Measurements from ENCODE around the gene SCARF2.
"Not testable (repeated sequence)": the region's sequence is repeated elsewhere in the genome, so short reads cannot be mapped to it uniquely, and the experiment has no call there.

SCARF2 gene

DNA sequence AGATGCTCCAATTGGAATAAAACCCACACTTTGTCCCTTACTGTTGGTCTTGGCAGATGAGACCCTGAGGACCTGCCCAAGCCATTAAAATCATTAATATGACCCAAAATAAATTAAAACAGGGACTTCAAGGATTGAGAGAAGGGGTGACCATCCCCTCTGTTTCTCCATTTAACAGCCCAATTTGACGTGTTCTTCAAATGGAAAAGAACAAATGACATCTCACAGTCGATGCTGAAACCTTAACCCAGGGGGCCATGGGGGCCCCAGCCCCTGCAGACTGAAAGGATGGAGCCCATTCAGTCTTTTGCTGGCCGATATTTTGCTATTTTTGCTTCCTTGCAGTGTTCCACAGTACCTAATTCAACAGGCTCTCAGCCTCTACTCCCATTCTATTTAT, 23.2 kb downstream of the SCARF2 start:
- in situ Hi-C loops (cut with MboI; ENCODE audit: low pct_unique_long_range_greater_than_20kb, low sequenced_read_pairs, unreplicated experiment): no loop called here
- no peak for DNase-seq (ENCODE audit: low spot score)
- TF ChIP-seq, protein P1, sequence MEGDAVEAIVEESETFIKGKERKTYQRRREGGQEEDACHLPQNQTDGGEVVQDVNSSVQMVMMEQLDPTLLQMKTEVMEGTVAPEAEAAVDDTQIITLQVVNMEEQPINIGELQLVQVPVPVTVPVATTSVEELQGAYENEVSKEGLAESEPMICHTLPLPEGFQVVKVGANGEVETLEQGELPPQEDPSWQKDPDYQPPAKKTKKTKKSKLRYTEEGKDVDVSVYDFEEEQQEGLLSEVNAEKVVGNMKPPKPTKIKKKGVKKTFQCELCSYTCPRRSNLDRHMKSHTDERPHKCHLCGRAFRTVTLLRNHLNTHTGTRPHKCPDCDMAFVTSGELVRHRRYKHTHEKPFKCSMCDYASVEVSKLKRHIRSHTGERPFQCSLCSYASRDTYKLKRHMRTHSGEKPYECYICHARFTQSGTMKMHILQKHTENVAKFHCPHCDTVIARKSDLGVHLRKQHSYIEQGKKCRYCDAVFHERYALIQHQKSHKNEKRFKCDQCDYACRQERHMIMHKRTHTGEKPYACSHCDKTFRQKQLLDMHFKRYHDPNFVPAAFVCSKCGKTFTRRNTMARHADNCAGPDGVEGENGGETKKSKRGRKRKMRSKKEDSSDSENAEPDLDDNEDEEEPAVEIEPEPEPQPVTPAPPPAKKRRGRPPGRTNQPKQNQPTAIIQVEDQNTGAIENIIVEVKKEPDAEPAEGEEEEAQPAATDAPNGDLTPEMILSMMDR (IDR thresholded peaks at IDR 0.05; ENCODE audit: extremely low read depth, insufficient read depth, missing control alignments): no peak

DNA sequence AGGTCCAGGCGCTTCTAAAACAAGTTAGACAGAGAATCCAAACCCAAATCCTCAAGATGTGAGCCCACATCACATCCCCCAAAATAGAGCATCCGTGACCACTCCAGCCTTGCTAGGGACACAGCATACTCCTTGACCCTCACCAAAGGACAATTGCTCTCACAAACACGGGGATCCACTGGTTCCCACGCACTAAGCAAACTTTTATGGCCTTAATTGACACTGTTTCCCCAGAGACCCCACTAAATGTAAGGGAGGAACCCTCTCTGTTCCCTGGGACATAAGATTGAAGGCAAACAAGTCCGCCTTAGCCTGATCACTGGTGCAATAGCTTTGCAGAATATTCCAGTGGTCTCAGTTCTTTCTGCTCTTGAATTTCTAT, 23.6 kb downstream of the SCARF2 start:
- TF ChIP-seq, protein P1 (IDR thresholded peaks at IDR 0.05; ENCODE audit: extremely low read depth, insufficient read depth, missing control alignments): no peak
- DNase-seq (ENCODE audit: low spot score): no peak
- in situ Hi-C loops (cut with MboI; ENCODE audit: low pct_unique_long_range_greater_than_20kb, low sequenced_read_pairs, unreplicated experiment): no loop called here

DNA sequence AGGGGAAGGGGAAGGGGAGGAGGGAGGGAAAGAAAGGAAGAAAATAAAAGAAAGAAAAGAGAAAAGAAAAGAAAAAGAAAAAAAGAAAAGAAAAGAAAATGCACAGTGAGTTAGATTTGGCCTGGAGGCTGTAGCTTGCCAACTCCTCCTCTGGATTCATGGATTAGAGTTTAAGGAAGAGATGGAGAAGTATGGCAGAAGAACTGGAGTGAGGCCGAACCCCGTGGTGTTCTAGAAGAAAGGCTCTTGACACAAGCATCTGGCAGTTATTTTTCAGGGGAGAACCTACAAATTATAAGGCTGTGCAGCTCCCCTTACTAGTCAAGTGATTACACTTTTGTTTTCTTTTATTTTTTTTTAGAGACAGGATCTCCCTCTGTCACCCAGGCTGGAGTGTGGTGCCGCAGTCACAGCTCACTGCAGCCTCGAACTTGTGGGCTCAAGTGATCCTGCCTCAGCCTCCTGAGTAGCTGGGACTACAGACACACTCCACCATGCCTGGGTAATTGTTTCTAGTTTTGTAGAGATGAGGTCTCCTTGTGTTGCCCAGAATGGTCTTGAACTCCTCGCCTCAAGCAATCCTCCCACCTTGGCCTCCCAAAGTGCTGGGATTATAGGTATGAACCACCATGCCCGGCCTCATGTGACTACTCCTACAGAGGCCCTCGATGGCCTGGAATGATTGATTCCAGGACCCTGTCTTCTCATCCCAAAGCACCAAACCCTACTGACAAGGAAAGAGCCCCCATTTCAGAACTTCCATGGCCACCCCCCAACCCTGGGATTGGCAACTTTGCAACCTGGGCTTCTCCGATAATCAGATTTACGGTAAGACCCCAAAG, 24.2 kb downstream of the SCARF2 start:
- no peak for DNase-seq (ENCODE audit: low spot score)
- in situ Hi-C loops (cut with MboI; ENCODE audit: low pct_unique_long_range_greater_than_20kb, low sequenced_read_pairs, unreplicated experiment): no loop called here

DNA sequence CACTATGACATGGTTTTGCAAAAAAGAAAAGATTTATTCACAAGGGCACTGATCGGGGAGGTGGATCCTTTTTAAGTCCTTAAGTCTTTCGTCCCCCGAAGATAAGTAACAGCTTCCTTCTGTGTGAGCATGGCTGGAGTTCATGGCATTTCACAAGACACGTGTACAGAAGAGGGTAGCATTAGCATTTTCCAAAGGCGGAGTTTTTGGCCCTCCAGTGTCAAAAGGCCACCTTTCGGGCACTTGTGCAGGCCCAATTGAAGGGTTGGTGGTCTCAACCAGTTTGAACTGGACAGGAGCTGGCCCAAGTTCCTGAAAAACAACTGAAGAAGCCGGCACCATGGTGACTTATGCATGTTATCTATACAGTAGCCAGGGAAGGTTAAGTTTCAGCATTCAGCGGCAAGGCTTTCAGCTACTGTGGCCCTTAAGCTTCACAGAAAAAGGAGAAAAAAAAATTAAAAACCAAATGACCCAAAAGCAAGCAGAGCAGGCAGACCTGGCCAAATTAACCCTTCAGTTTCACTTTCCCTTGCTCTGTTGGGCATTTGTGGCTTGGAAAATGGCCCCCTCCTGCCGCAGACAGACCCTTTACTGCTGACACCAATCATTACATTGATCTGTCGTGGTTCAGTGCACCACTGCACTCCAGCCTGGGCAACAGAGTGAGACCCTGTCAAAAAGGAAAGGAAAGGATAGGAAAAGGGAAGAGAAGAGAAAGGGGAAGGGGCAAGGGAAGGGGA, 25.0 kb downstream of the SCARF2 start:
- TF ChIP-seq, protein P1 (IDR thresholded peaks at IDR 0.05; ENCODE audit: extremely low read depth, insufficient read depth, missing control alignments): no peak
- in situ Hi-C loops (cut with MboI; ENCODE audit: low pct_unique_long_range_greater_than_20kb, low sequenced_read_pairs, unreplicated experiment): no loop called here
- no peak for DNase-seq (ENCODE audit: low spot score)

More for the DNA sequence above, 24.2 kb downstream of the SCARF2 start:
- TF ChIP-seq, protein P1 (IDR thresholded peaks at IDR 0.05; ENCODE audit: extremely low read depth, insufficient read depth, missing control alignments): no peak

DNA sequence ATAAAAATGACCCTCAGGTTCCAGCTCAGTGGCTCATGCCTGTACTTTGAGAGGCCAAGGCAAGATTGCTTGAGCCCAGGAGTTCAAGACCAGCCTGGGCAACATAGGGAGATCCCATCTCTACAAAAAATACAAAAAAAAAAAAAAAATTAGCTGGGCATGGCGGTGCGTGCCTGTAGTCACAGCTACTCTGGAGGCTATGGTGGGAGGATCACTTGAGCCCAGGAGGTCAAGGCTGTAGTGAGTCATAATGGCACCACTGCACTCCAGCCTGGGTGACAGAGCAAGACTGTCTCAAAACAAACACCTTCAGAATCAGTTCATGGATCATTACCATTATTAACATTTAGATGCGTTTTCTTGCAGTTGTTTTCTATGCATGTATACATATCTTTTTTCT, 28.2 kb downstream of the SCARF2 start:
- DNase-seq (ENCODE audit: low spot score); in situ Hi-C loops (cut with MboI; ENCODE audit: low pct_unique_long_range_greater_than_20kb, low sequenced_read_pairs, unreplicated experiment): not testable (repeated sequence)

DNA sequence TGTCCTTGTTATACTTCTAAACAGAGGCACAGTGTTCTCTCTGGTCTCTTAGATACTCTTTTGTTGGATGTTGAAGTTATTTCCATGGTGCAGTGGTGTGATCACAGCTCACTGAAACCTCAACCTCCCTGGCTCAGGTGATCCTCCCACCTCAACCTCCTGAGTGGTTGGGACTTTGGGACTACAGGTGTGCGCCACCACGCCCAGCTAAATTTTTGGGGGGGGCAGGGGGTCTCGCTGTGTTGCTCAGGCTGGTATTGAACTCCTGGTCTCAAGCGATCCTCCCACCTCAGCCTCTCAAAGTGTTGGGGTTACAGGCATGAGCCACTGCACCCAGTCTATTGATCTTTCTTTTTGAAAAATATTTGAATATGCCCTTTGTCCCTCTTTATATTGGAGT, 28.7 kb downstream of the SCARF2 start:
- in situ Hi-C loops (cut with MboI; ENCODE audit: low pct_unique_long_range_greater_than_20kb, low sequenced_read_pairs, unreplicated experiment): no loop called here
- TF ChIP-seq, protein P1 (IDR thresholded peaks at IDR 0.05; ENCODE audit: extremely low read depth, insufficient read depth, missing control alignments): no peak
- DNase-seq (ENCODE audit: low spot score): no peak

DNA sequence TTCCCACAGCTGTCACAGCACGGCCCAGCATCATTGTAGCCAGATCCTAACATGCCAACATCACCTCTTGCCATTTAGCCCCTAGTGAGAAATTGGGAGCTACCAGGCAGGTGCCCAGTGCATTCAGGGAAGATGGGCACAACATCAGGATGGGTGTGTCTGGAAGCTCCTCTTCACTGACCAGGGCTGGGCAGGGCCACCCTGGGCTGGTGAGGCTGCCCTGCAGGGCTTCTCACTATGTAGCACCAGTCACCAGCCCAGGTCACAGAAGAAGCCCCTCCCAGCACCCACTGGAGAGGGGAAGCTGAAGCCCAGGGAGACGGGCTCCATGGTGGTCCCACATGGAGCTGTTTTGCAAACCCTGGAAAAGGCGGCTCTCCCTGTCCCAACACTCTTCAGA, 29.8 kb downstream of the SCARF2 start:
- TF ChIP-seq, protein P1 (IDR thresholded peaks at IDR 0.05; ENCODE audit: extremely low read depth, insufficient read depth, missing control alignments): no peak
- DNase-seq (ENCODE audit: low spot score): no peak
- in situ Hi-C loops (cut with MboI; ENCODE audit: low pct_unique_long_range_greater_than_20kb, low sequenced_read_pairs, unreplicated experiment): no loop called here

Data from GM13977 (cell line).